Endothelial cell of umbilical vein (primary cell): ENCODE data around the gene LRRC14B. TPM values are rescaled to one million over a fixed set of nuclear protein-coding genes. Genes with fewer than 3 reads are reported as not detected.
"Not testable (repeated sequence)": the region's sequence is repeated elsewhere in the genome, so short reads cannot be mapped to it uniquely, and the experiment has no call there.

Experiments used
- BruUV-seq: library from RNA; stranded (reverse); fragments of 400-500 nt; replicated peaks from 2 replicates; lab custom pipeline; 2021; lab: Mats Ljungman, UMichigan
- CTCF ChIA-PET: fragments of 300-600, 350-600 bp; sonication (Branson Sonifier 250); formaldehyde crosslinking; loops from one replicate; lab custom pipeline; 2021; ENCODE audit warnings: antibody characterized with exemption, inconsistent platforms; lab: Charles Lee
- POLR2A ChIA-PET: fragments of 300-600, 350-600 bp; sonication (Branson Sonifier 250); formaldehyde crosslinking; loops from one replicate; lab custom pipeline; 2021; ENCODE audit warnings: antibody characterized with exemption, inconsistent platforms; lab: Charles Lee
- DNase-seq: peaks from one replicate; pipeline ENCODE4 v3.0.0-alpha.2; 2011; ENCODE audit warnings: low read depth, low spot score
- FAIRE-seq: peaks from 2 replicates; lab custom pipeline; 2011; peaks lifted over from hg19 to GRCh38; lab: Jason Lieb, UNC
- H2AFZ ChIP-seq: 2 replicates; pipeline ENCODE4 v1.6.0; 2012; ENCODE audit warnings: low read depth, low read length, control low read depth, inconsistent platforms
- H3K27ac ChIP-seq: 2 replicates; pipeline ENCODE4 v1.5.1; 2011; ENCODE audit warnings: low read depth, mild to moderate bottlenecking, control low read depth, low read length, moderate library complexity; ENCODE audit not compliant: insufficient read depth
- H3K27me3 ChIP-seq, 2 experiments: 2 replicates each; pipeline versions ENCODE4 v1.6.0 to v1.6.1; 2011; ENCODE audit warnings: low read length in 2 of 2, mixed read lengths in 1 of 2; ENCODE audit not compliant: control insufficient read depth in 2 of 2, insufficient read depth in 2 of 2
- H3K36me3 ChIP-seq, 2 experiments: 2 replicates in 1 of 2; 3 replicates in 1 of 2; pipeline ENCODE4 v1.5.1; 2011; ENCODE audit warnings: low read length in 2 of 2, mild to moderate bottlenecking in 1 of 2, moderate library complexity in 1 of 2; ENCODE audit not compliant: control insufficient read depth in 2 of 2, insufficient read depth in 2 of 2; ENCODE audit errors: extremely low read depth in 1 of 2
- H3K4me1 ChIP-seq: 3 replicates; pipeline ENCODE4 v1.5.1; 2011; ENCODE audit warnings: mild to moderate bottlenecking, low read length; ENCODE audit not compliant: control insufficient read depth, insufficient read depth; ENCODE audit errors: extremely low read depth
- H3K4me2 ChIP-seq: 2 replicates; pipeline ENCODE4 v1.6.1; 2011; ENCODE audit warnings: low read length, control low read depth, mixed read lengths; ENCODE audit not compliant: insufficient read depth
- H3K4me3 ChIP-seq, 3 experiments: fragments of 200-600 bp in 1 of 3; sonication (generic), shearing (Covaris generic) in 1 of 3; replicated peaks in 1 of 3; 2 replicates each; pipeline ENCODE4 v1.5.1; 2011 to 2016; ENCODE audit warnings: control low read depth in 3 of 3, low read length in 3 of 3, mild to moderate bottlenecking in 2 of 3, inconsistent platforms in 1 of 3, low read depth in 1 of 3, moderate library complexity in 1 of 3; ENCODE audit not compliant: insufficient read depth in 1 of 3
- H3K79me2 ChIP-seq: 2 replicates; pipeline ENCODE4 v1.6.0; 2012; ENCODE audit warnings: low read length, inconsistent platforms; ENCODE audit not compliant: control insufficient read depth, insufficient read depth
- H3K9ac ChIP-seq: replicated peaks from 2 replicates; pipeline ENCODE3; 2011; ENCODE audit warnings: low read length, control low read depth; ENCODE audit not compliant: insufficient read depth; ENCODE audit errors: extremely low read depth
- H3K9me1 ChIP-seq: replicated peaks from 3 replicates; pipeline ENCODE4 v1.6.0; 2011; ENCODE audit warnings: mild to moderate bottlenecking, low read length; ENCODE audit not compliant: control insufficient read depth, insufficient read depth; ENCODE audit errors: extremely low read depth
- H3K9me3 ChIP-seq: replicated peaks from 2 replicates; pipeline ENCODE4 v1.5.1; 2012; ENCODE audit warnings: low read length, inconsistent platforms; ENCODE audit not compliant: control insufficient read depth, insufficient read depth
- H4K20me1 ChIP-seq: replicated peaks from 2 replicates; pipeline ENCODE3; 2011; ENCODE audit warnings: mild to moderate bottlenecking, low read length; ENCODE audit not compliant: control insufficient read depth, insufficient read depth; ENCODE audit errors: extremely low read depth
- FOS ChIP-seq: IDR thresholded peaks from 2 replicates; pipeline ENCODE4 v1.6.1; 2011; ENCODE audit warnings: mild to moderate bottlenecking, low read length, moderate library complexity, borderline replicate concordance; ENCODE audit not compliant: insufficient read depth
- POLR2AphosphoS5 ChIP-seq: IDR thresholded peaks from 2 replicates; pipeline ENCODE4 v1.6.1; 2012; ENCODE audit warnings: low read depth, mild to moderate bottlenecking, control low read depth, low read length, moderate library complexity; ENCODE audit not compliant: insufficient read depth
- dilution Hi-C: fragments of 300-500 bp; cut with MboI; formaldehyde crosslinking; loops from one replicate; pipeline ENCODE4 v1.15.0; 2019; ENCODE audit warnings: low sequenced_read_pairs; ENCODE audit not compliant: extremely low pct_ligation_motif_present
- intact Hi-C: fragments of 100-400 bp; cut with micrococcal nuclease; formaldehyde crosslinking; loops from one replicate; pipeline ENCODE4 v1.10.0; 2022
- polyA plus RNA-seq, 4 experiments: library from polyadenylated mRNA; depleted of rRNA in 3 of 4; stranded (reverse) in 3 of 4; unstranded in 1 of 4; fragments of >200 nt; gene quantifications; 2 replicates each; pipeline versions ENCODE4 v1.2.1 to v1.2.3, GENCODE V29; 2011 to 2012; ENCODE audit warnings: missing spikeins in 1 of 4
- total RNA-seq: library from RNA; stranded (reverse); gene quantifications from 2 replicates; pipeline ENCODE4 v1.2.3, GENCODE V29; 2021
- TF ChIP-seq, protein P1 (sequence below): IDR thresholded peaks from 2 replicates; pipeline ENCODE4 v1.6.1; 2011; ENCODE audit not compliant: insufficient read depth, insufficient read length
- TF ChIP-seq, protein P2 (sequence below), 2 donors: IDR thresholded peaks; 1 replicate in 1 of 2; 2 replicates in 1 of 2; pipeline ENCODE4 v1.5.1; 2011; ENCODE audit warnings: low read length in 2 of 2, mild to moderate bottlenecking in 2 of 2, moderate library complexity in 2 of 2, control low read depth in 1 of 2, inconsistent platforms in 1 of 2, low read depth in 1 of 2; ENCODE audit not compliant: insufficient read depth in 1 of 2; ENCODE audit errors: extremely low read depth in 1 of 2

The LRRC14B gene
- total and polyA plus RNA-seq, 2 donors (not counting 3 experiments of a cell fraction or from before 2014, with no cell fraction given), result not detected

DNA sequence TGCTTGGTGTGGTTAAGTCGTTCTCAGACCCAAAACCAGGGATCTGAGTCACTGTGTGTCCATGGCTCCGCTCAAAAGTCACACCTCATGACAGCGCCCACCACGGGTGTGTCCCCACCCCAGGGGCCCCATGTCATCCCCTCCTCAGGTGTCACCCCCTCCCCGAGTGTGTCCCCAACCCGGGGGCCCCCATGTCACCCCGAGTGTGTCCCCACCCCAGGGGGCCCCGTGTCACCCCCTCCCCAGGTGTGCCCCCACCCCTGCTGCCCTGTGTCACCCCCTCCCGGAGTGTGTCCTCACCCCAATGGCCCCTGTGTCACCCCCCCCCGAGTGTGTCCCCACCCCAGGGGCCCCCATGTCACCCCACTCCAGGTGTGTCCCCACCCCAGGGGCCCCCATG, 5.1 kb downstream of the LRRC14B start:
- Histone ChIP-seq H2AFZ (no peak overlapping the region), H3K9ac (no peak overlapping the region), H3K4me1 (no peaks in the 10 kb centered on the region), H3K27ac (no peak overlapping the region), H3K4me2 (no peak overlapping the region), H3K36me3 (no peaks in the 10 kb centered on the region), H3K4me3 (no peak overlapping the region), H3K9me3 (no peaks in the 10 kb centered on the region), H3K9me1 (no peaks in the 10 kb centered on the region), H3K79me2 (no peaks in the 10 kb centered on the region), H4K20me1 (no peaks in the 10 kb centered on the region), H3K27me3 (peaks cover under 1 to 3% of the 10 kb centered on the region in 2 experiments)
- BruUV-seq, result no TSS peak
- intact Hi-C loops (no loop called here), dilution Hi-C loops (no loop called here)
- TF ChIP-seq, protein P1, sequence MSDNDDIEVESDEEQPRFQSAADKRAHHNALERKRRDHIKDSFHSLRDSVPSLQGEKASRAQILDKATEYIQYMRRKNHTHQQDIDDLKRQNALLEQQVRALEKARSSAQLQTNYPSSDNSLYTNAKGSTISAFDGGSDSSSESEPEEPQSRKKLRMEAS, result no peak
- TF ChIP-seq, protein P2, sequence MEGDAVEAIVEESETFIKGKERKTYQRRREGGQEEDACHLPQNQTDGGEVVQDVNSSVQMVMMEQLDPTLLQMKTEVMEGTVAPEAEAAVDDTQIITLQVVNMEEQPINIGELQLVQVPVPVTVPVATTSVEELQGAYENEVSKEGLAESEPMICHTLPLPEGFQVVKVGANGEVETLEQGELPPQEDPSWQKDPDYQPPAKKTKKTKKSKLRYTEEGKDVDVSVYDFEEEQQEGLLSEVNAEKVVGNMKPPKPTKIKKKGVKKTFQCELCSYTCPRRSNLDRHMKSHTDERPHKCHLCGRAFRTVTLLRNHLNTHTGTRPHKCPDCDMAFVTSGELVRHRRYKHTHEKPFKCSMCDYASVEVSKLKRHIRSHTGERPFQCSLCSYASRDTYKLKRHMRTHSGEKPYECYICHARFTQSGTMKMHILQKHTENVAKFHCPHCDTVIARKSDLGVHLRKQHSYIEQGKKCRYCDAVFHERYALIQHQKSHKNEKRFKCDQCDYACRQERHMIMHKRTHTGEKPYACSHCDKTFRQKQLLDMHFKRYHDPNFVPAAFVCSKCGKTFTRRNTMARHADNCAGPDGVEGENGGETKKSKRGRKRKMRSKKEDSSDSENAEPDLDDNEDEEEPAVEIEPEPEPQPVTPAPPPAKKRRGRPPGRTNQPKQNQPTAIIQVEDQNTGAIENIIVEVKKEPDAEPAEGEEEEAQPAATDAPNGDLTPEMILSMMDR (IDR thresholded peaks at IDR 0.05; ENCODE audit: extremely low read depth in 1 of 2, insufficient read depth in 1 of 2, low read depth in 1 of 2, low read length in 2 of 2), result no peak
- no peak for TF ChIP-seq POLR2AphosphoS5
- no peak for TF ChIP-seq FOS
- CTCF ChIA-PET, result no interaction called here
- no peak for DNase-seq
- POLR2A ChIA-PET, result no interaction called here
- FAIRE-seq, result no peak

DNA sequence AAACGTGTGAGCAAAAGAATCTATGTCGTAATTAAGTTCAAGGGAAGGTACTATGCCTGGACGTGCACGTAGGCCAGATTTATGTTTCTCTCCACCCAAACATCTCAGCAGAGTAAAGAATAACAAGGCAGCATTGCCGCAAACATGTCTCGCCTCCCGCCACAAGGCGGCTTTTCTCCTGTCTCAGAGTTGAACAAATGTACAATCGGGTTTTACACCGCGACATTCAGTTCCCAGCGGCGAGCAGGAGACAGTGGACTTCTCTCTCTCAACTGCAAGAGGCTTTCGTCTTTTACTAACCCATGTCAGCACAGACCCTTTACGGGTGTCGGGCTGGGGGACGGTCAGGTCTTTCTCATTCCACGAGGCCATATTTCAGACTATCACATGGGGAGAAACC, 5.7 kb downstream of the LRRC14B start:
- H3K27me3 ChIP-seq, H3K4me1 ChIP-seq, CTCF ChIA-PET, H3K9me3 ChIP-seq, H2AFZ ChIP-seq, H3K79me2 ChIP-seq, H3K27ac ChIP-seq, BruUV-seq, H3K36me3 ChIP-seq, intact Hi-C loops, FAIRE-seq, DNase-seq, H3K4me3 ChIP-seq, dilution Hi-C loops, H3K9me1 ChIP-seq, H3K4me2 ChIP-seq, POLR2A ChIA-PET, H4K20me1 ChIP-seq, H3K9ac ChIP-seq: not testable (repeated sequence)
